HG03135 (cell line): ENCODE data around the gene PTPRU.

ENCODE experiments used
- ATAC-seq: cut with Tn5 transposase; IDR thresholded peaks from one replicate; pipeline ENCODE4 v1.9.1; 2021; ENCODE audit warnings: mild to moderate bottlenecking, moderate library complexity; ENCODE audit not compliant: unreplicated experiment

Gene PTPRU

GRCh38 chr1:29330089-29330488 is 93.8 kb downstream of the PTPRU start:
- ATAC-seq, result no peak

- ATAC-seq, result no peak
Measured at GRCh38 chr1:29330856-29331255, 94.5 kb downstream of the PTPRU start.

DNA sequence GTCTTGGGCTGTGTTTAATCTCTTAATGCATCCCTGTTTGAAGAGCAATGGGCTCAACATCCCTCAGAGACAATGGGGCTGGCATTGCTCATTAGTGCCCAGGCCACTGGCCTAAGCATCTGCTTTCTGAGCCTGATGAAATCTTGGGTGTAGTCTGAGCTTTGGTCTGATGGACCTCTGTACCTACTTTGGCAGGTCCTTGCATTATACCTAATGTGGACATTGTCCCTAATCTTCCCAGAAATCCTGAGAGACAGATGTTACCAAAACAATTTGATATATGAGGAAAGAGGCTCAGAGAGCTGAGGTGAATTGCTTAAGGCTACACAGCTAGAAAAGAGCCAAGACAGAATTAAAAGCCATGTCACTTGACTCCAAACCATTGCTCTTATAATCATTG is 95.0 kb downstream of the PTPRU start:
- ATAC-seq, result no peak

DNA sequence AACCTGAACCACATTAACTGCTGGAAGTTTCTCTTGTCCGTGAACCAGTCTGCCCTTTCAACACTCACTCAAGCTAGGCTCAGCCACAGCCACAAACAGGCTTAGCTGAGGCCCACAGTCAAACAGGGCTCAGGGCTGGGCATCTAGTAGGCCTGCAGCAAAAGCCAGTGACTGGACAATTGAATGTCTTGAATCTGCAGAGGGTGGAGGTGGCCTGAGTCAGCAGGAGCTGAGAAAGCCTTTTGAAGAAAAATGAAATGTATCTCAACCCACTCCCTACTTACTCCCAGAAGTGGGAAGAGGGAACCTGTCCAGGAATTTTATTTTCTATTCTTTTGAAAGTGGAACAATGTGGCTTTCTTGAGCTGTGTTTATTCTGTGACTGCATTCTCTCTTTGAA is 95.4 kb downstream of the PTPRU start:
- no peak for ATAC-seq

- ATAC-seq, result no peak
Measured at GRCh38 chr1:29332204-29332603, 95.9 kb downstream of the PTPRU start.

GRCh38 chr1:29333008-29333407 is 96.7 kb downstream of the PTPRU start:
- no peak for ATAC-seq

GRCh38 chr1:29335573-29335972 is 99.3 kb downstream of the PTPRU start:
- no peak for ATAC-seq

DNA sequence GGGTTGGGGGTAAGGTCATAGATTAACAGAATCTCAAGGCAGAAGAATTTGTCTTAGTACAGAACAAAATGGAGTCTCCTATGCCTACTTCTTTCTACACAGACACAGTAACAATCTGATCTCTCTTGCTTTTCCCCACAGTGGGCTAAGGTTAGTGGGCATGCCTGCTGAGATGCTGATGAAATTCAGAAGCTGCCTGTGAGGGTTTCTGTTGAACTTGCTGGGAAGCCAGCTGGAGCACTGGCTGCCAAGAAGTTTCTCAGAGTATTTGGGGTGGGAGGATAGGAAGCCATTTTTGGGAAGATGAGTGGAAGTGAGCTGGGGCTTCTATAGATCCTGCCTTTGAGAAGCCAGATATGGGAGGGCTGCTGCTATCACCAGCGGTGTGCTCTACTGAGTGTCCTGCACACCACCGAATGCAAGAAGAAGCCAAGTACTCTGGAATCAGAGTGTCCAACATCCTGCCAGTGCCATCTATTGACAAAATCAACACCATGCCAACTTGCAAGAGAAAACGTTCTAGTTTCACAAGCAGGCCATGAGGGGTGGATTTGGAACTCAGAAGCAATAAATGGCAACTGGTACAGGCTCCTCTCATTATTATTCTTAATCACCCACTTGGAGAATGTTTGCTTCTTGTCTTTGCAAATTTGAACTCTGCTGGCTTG is 102.7 kb downstream of the PTPRU start:
- no peak for ATAC-seq

DNA sequence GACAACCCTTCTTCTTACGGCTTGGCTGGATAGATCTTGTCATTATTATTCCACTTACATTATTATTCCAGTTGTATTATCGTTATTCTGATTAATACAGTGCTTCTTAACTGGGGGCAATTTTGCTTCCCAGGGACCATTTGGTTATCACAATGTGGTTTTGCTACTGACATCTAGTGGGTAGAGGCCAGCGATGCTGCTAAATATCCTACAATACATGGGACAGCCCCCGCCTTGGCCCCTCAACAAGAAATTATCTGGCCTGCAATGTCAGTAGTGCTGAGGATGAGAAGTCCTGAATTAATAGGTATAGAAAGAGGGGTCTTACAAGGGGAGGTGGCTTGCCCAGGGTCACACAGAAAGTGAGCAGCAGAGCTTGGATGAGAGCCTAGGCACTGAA is 105.6 kb downstream of the PTPRU start:
- no peak for ATAC-seq

DNA sequence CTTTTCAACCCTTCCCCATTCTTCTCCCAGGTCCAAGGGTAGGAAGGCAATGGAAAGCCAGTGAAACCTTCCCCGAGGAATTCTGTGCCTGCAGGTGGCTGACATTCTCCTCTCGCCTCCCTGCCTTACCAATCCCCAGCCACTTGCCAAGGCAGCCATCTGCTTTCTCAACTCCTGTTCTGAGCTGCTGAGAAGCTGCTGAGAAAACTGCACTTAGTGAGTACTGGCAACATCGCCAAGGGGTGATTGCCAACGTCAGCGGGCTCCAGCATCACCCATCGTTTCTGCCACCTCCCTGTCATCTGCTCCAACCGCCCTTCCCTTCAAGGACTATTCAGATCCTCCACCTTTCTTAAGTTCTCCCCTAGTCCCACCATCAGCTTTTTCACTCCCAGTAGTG is 106.0 kb downstream of the PTPRU start:
- ATAC-seq, result no peak

DNA sequence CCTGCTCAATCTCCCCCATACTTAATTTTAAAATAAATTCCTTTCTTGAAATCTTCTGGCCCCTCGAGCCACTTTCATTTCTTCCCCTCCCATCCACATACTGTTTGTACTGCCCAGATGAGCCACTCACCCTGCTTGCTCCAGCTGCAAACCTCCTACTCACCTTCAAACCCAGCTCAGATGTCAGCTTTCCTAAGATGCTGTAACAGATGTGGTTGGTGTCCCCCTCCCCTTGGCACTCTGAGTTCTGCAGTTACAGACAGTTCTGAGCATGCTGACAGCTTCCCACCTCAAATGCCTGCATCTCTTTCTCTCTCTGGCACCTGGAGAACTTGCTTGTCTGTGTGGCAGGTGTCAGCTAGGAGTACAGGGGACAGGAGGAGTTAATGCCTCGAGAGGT is 106.7 kb downstream of the PTPRU start:
- ATAC-seq, result no peak

DNA sequence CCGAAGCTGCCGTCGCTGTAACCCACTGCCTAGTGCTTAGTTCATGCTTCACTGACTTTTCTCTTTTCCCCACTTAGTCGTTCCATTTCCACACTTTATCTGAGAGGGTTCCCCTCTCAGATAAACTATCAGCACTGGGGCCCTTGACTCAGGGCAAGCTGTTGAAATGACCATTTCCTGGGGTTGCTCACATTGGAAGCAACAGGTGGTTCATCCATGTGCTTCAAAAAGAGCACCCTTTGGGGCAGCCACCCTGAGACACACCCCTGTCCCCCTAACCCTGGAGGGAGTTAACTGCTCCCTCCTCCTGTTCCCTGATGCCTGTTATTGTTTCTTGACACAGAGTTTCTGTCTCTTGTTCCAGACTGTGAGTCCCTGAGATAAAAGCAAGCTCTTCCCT is 107.2 kb downstream of the PTPRU start:
- ATAC-seq, result no peak

DNA sequence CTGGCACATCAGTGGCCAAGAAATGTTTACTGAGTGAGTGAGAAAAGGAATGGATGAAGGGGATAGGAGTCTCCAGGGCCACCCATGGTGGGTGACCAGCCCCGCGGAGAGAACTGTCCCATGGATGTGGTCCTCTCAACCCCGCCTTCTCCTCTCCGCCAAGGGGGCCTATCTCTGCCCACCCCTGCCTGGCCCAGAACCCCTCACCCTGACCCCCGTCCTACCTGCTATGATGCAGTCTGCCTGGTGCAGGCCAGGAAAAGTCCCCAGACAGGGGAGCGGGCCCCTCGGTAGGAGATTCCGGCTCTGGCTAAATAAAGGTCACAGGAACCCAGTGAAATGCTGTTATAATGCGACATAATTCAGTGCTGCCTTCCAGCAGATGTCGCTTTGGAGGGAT is 107.6 kb downstream of the PTPRU start:
- ATAC-seq, result no peak

DNA sequence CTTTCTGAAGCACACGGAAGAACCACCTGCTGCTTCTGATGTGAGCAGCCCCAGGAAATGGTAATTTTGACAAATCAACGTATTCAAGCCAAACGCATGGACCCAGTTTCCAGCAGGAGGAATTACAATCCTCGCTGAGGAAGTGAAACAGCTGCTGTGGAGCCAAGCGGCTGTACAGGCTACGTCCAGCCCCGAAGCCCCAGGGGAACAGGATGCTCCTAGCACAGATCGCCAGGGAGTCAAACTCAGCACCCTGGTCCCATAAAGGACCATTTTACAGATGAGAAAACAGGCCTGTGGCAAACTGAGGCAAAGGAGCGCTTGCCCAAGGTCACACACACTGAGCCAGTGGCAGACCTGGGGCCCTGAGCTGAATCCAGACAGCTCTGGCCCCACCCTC is 108.0 kb downstream of the PTPRU start:
- ATAC-seq, result no peak

GRCh38 chr1:29346576-29346975 is 110.3 kb downstream of the PTPRU start:
- no peak for ATAC-seq

DNA sequence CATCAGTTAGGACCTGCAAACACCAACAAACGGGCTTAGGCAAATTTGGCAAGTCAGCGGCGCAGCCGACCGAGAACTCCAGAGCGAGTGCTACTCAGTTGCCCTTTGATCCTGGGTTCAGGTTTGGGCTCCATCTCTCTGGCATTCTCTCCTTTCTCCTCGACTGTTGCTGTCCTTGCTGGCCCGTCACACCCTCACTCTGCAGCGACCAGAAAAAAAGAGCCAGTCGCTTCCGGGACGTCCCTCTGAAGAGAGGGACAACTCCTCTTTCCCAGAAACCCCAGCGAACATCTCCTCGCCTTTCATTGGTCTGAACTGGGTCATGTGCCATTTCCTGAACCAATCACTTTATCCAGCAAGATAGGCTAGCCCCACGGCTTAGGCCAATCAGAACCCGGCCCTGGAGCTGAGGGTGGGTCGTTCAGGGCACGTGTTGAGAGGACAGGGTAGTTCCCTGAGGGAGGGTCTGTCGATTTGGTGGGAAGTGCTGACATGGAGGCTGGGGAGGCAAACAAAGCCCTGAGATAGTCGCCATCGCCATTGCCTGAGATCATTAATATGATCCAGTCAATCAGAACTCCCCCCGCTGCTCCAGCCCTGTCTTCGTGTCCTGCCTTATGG is 113.7 kb downstream of the PTPRU start:
- ATAC-seq, result no peak

DNA sequence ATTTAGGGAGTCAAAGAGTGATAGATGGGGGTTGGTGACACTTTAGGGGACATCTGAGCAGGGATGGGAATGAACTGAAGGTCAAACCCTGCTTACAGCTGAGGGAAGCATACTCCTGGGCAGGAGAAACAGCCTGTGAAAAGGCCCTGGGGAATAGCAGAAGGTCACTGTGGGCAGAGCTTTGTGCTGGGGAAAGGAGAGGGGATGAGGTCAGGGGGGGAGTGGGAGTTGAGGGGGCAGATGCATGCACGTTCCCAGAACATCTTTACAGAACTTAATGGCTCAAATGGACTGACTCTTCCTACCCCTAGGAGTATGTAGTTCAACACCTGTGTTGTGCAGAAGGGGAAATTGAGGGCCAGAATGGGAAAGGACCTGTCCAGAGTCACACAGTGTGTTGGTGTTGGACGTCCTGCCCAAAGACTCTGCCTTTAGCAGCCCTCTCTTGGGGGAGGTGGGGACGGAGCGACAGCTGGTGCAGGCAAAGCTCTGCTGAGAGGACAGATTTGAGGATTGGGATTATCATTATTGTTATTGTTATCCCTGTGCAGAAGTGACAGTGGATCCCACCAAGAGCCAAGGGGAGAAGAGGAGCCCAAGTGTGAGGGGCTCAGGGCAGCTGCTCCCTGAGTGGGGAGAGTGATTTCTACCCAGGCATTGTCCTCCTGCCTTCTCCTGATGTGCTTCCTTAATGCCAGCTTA is 116.5 kb downstream of the PTPRU start:
- ATAC-seq, result no peak

DNA sequence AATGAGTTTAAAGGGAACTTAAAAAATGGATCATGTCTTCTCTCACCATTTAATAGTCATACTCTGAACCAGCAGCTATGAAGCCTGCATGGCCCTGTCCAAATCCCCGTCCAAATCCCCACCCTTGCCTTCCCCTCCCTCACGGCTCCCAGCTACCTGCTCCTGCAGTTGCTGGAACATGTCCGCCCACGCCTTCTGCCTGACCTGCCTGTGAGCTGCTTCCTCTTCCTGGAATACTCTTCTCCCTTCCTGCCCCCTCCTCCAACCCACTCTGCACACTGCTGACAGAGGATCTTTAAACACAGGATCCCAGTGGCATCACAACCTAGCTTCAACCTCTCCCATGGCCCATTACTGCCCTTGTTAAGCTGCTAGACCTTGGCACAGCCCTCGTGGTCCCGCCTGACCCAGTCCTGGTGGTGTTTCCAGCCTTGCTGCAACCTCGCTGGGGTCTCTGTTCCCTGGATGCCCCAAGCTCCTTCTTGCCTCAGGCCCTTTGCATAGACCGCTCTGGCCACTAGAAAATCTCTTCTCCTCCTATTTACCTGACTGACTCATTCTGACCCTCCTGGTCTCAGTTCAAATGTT is 118.3 kb downstream of the PTPRU start:
- ATAC-seq, result no peak

DNA sequence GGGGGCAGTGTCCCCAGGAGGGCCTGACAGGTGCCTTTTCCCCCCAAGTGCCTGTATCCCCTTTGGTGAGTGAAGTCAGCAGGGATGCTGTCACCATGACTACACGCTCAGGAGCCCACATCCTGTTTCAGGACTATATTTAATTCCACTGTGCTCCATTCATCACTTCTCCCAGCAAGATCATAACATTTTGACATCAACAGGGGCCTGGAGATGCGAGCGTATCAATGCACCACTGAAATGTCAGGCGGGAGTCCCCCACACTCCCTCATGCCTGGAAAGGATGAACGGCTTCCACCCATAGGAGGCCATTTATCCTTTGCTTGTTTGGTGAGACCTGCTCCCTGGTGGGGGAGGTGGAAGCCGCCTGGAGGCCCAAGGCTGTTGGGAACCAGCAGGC is 119.1 kb downstream of the PTPRU start:
- ATAC-seq, result no peak

DNA sequence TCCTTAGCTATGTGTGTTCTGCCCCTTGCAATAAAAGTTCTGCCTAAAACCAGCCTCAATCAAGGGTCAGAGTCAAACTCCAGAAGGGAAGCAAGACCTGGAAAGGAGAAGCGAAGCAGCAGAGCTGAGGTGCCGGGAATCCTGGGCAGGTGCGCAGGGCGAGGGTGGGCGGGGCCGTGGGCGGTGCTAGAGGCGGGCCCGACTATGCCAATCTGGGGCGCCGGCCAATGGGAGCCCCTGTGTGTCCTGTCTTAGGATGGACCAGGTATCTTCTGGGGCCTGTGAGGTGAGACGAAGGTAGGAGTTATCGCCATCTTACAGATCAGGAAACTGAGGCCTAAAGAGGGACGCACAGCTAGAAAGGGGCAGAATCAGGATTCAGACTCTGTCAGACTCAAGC is 120.3 kb downstream of the PTPRU start:
- ATAC-seq, result no peak

GRCh38 chr1:29357452-29357851 is 121.1 kb downstream of the PTPRU start:
- no peak for ATAC-seq

GRCh38 chr1:29358183-29358582 is 121.9 kb downstream of the PTPRU start:
- no peak for ATAC-seq
